Suprapubic skin (tissue), 4 donors: ENCODE measurements around the gene CACNG6. TPM values are rescaled to one million over a fixed set of nuclear protein-coding genes. Genes with fewer than 3 reads are reported as not detected.

Source experiments
- DNase-seq, 2 donors: peaks; one replicate each; pipeline ENCODE4 v3.0.0-alpha.2; 2019; ENCODE audit warnings: low spot score in 2 of 2
- H3K27ac ChIP-seq: fragments of 200-600 bp; sonication (generic); one replicate; pipeline ENCODE4 v1.5.1; 2019
- H3K27me3 ChIP-seq: fragments of 200-600 bp; sonication (generic); one replicate; pipeline ENCODE4 v1.5.1; 2019
- H3K36me3 ChIP-seq: fragments of 200-600 bp; sonication (generic); one replicate; pipeline ENCODE4 v1.5.1; 2019
- H3K4me1 ChIP-seq: fragments of 200-600 bp; sonication (generic); one replicate; pipeline ENCODE4 v1.5.1; 2019
- H3K4me3 ChIP-seq: fragments of 200-600 bp; sonication (generic); one replicate; pipeline ENCODE4 v1.5.1; 2019; ENCODE audit warnings: mild to moderate bottlenecking
- H3K9me3 ChIP-seq: fragments of 200-600 bp; sonication (generic); one replicate; pipeline ENCODE4 v1.5.1; 2019
- CTCF ChIP-seq, 2 donors: fragments of 200-600 bp in 1 of 2; fragments of 450-650 bp in 1 of 2; sonication (generic) in 1 of 2; IDR thresholded peaks; one replicate each; pipeline ENCODE4 v1.5.1; 2016 to 2019; ENCODE audit warnings: antibody characterized with exemption in 2 of 2, mild to moderate bottlenecking in 1 of 2, moderate library complexity in 1 of 2
- EP300 ChIP-seq: sonication (generic); formaldehyde crosslinking; IDR thresholded peaks from one replicate; pipeline ENCODE4 v1.6.1; 2017; ENCODE audit warnings: antibody characterized with exemption
- POLR2A ChIP-seq, 2 donors: fragments of 450-650 bp; IDR thresholded peaks; one replicate each; pipeline ENCODE4 v1.6.1; 2017; ENCODE audit warnings: antibody characterized with exemption in 2 of 2, mild to moderate bottlenecking in 2 of 2, moderate library complexity in 2 of 2
- POLR2AphosphoS5 ChIP-seq, 3 donors: sonication (generic); formaldehyde crosslinking; IDR thresholded peaks; one replicate each; pipeline ENCODE4 v1.6.1; 2017; ENCODE audit warnings: antibody characterized with exemption in 3 of 3
- WGBS: methylation state at CpG from one replicate; pipeline ENCODE4 v1.1.5; 2018; 5-methylcytosine and 5-hydroxymethylcytosine counted together
- total RNA-seq, 4 donors: library from RNA; depleted of rRNA; stranded (reverse); fragments of >200 nt; gene quantifications; one replicate each; pipeline ENCODE4 v1.1.0, GENCODE V29; 2016

CACNG6 gene
- total RNA-seq, 4 donors from 2014 or later, result not detected

- 6% methylated on average over 8 of the region's 8 CpGs for WGBS
- TF ChIP-seq POLR2A (IDR thresholded peaks at IDR 0.05), result no peak
- TF ChIP-seq CTCF (IDR thresholded peaks at IDR 0.05), result no peak
- no peak for TF ChIP-seq POLR2AphosphoS5 (IDR thresholded peaks at IDR 0.05)
- no peak for TF ChIP-seq EP300
- H3K4me3 ChIP-seq, result no peak overlapping the region
- peaks cover 98% of the 10 kb centered on the region for H3K27me3 ChIP-seq
- peaks cover 10% of the 10 kb centered on the region for H3K4me1 ChIP-seq
- no peaks in the 10 kb centered on the region for H3K9me3 ChIP-seq
- no peak for DNase-seq
- H3K27ac ChIP-seq, result no peak overlapping the region
- no peaks in the 10 kb centered on the region for H3K36me3 ChIP-seq
Observed at GRCh38 chr19:53960886-53961285, 30.6 kb upstream of the CACNG6 start.

- H3K27ac ChIP-seq, result no peak overlapping the region
- H3K9me3 ChIP-seq, result no peaks in the 10 kb centered on the region
- peaks cover 95% of the 10 kb centered on the region for H3K27me3 ChIP-seq
- TF ChIP-seq EP300 (no peak), POLR2AphosphoS5 (IDR thresholded peaks at IDR 0.05) (no peak), POLR2A (IDR thresholded peaks at IDR 0.05) (no peak), CTCF (IDR thresholded peaks at IDR 0.05) (no peak)
- no peak overlapping the region for H3K4me3 ChIP-seq
- peaks cover 10% of the 10 kb centered on the region for H3K4me1 ChIP-seq
- 3% methylated on average over 31 of the region's 32 CpGs for WGBS
- no peak for DNase-seq
- H3K36me3 ChIP-seq, result no peaks in the 10 kb centered on the region
Observed at GRCh38 chr19:53961523-53962356, 29.7 kb upstream of the CACNG6 start.

GRCh38 chr19:53962887-53963431 lies 28.5 kb upstream of the CACNG6 start, which contains the start of gene CACNG8:
Gene CACNG8, plus strand, starts transcription at chr19:53962937.
- H3K27me3 ChIP-seq, result peaks cover 90% of the 10 kb centered on the region
- H3K9me3 ChIP-seq, result no peaks in the 10 kb centered on the region
- no peaks in the 10 kb centered on the region for H3K36me3 ChIP-seq
- peaks cover 10% of the 10 kb centered on the region for H3K4me1 ChIP-seq
- TF ChIP-seq POLR2A (IDR thresholded peaks at IDR 0.05) (no peak), EP300 (no peak), POLR2AphosphoS5 (IDR thresholded peaks at IDR 0.05) (no peak), CTCF (IDR thresholded peaks at IDR 0.05) (no peak)
- WGBS, result 0% methylated on average over 7 of the region's 55 CpGs
- DNase-seq, result no peak
- H3K4me3 ChIP-seq, result no peak within 1 kb of the TSS
- no peak within 1 kb of the TSS for H3K27ac ChIP-seq

GRCh38 chr19:53965091-53965490 lies 26.3 kb upstream of the CACNG6 start:
- Histone ChIP-seq H3K4me1 (peaks cover 10% of the 10 kb centered on the region), H3K27me3 (peaks cover 74% of the 10 kb centered on the region)
- DNase-seq, result no peak

More at GRCh38 chr19:53965091-53965490, 26.3 kb upstream of the CACNG6 start:
- H3K9me3 ChIP-seq, result no peaks in the 10 kb centered on the region
- no peaks in the 10 kb centered on the region for H3K36me3 ChIP-seq
- H3K27ac ChIP-seq, result no peak overlapping the region
- H3K4me3 ChIP-seq, result no peak overlapping the region
- WGBS, result 68% methylated on average over 11 of the region's 11 CpGs
- TF ChIP-seq CTCF (IDR thresholded peaks at IDR 0.05) (no peak), POLR2AphosphoS5 (IDR thresholded peaks at IDR 0.05) (no peak), POLR2A (IDR thresholded peaks at IDR 0.05) (no peak)
